Measurements from ENCODE around the gene DDX5.
A peak's percentile ranks its signal among the peaks of the same experiment; 100 is the strongest.

- TF ChIP-seq POLR2A (IDR thresholded peaks at IDR 0.05) (no peak), CTCF (IDR thresholded peaks at IDR 0.05) (peak; percentile 7 to 25 (median 25))
Observed at GRCh38 chr17:64496786-64497564, 9.1 kb downstream of the DDX5 start, which contains the start of gene POLG2.
